ENCODE results near the gene BMS1. TPM values are rescaled to one million over a fixed set of nuclear protein-coding genes. Genes with fewer than 3 reads are reported as not detected.
"Not testable (repeated sequence)": the region's sequence is repeated elsewhere in the genome, so short reads cannot be mapped to it uniquely, and the experiment has no call there.

Gene BMS1
- total and polyA plus RNA-seq, 2 of the 4 experiments (the other 2 are of a cell fraction) = 7.5 to 22.9 TPM

DNA sequence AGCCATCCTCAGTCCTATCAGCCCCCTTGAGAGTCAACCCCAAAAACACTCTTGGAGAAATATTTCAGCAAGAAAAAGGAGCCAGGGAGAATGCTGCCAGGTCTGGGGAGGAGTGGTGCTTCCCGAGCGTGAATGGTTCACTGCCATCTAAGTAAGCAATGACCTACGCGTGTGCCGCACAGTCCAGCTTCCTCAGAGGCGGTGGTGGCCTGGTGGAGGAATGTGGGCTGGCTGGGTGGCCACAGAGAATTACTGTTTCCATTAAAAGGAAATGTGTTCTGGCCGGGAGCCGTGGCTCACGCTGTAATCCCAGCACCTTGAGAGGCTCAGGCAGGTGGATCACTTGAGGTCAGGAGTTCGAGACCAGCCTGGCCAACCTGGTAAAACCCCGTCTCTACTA is 77.4 kb downstream of the BMS1 start:
- H2AK9ac ChIP-seq (replicated peaks; ENCODE audit: low read depth, low read length, poor library complexity); H3K4me2 ChIP-seq (ENCODE audit: low read depth, low read length); H3K9me3 ChIP-seq (ENCODE audit: control insufficient read depth, insufficient read depth, low read length); H3K27ac ChIP-seq (ENCODE audit: insufficient read depth, low read length); H2BK5ac ChIP-seq (ENCODE audit: low read depth, low read length, poor library complexity, severe bottlenecking); H2BK15ac ChIP-seq (ENCODE audit: low read depth, low read length); H3K9ac ChIP-seq (ENCODE audit: low read depth, low read length); ATAC-seq (ENCODE audit: low read depth); H3K14ac ChIP-seq (replicated peaks; ENCODE audit: low read depth, low read length); dilution Hi-C loops (cut with HindIII; ENCODE audit: low sequenced_read_pairs, unreplicated experiment); H2BK20ac ChIP-seq (ENCODE audit: low read depth, low read length); H3K79me1 ChIP-seq (ENCODE audit: low read depth in 1 of 2, low read length in 2 of 2); DNase-seq; CTCF ChIA-PET; H4K5ac ChIP-seq (ENCODE audit: low read depth, low read length); H2AK5ac ChIP-seq (ENCODE audit: low read depth, low read length); H3K4me3 ChIP-seq (ENCODE audit: insufficient read depth, low read depth, low read length); H2AFZ ChIP-seq (replicated peaks; ENCODE audit: low read length, poor library complexity); H3K9me1 ChIP-seq (ENCODE audit: insufficient read depth, low read length); H3K4me1 ChIP-seq (ENCODE audit: control insufficient read depth, insufficient read depth, low read length); H4K8ac ChIP-seq (ENCODE audit: low read depth in 2 of 2, low read length in 2 of 2); H3K18ac ChIP-seq (ENCODE audit: low read depth, low read length); H3K23ac ChIP-seq (ENCODE audit: low read depth, low read length); H4K91ac ChIP-seq (ENCODE audit: insufficient read depth, low read depth, low read length); H3K36me3 ChIP-seq (ENCODE audit: control insufficient read depth, insufficient read depth, low read length); in situ Hi-C loops (cut with MboI; ENCODE audit: low sequenced_read_pairs); H3K4ac ChIP-seq (ENCODE audit: low read depth, low read length); POLR2A ChIA-PET (ENCODE audit: unreplicated experiment); H4K20me1 ChIP-seq (ENCODE audit: insufficient read depth, low read length); BruUV-seq (replicated peaks); H3K56ac ChIP-seq (ENCODE audit: extremely low read depth, insufficient read depth, low read length); H2BK120ac ChIP-seq (ENCODE audit: low read depth, low read length): not testable (repeated sequence)
- H3K27me3 ChIP-seq (ENCODE audit: control insufficient read depth, insufficient read depth, low read length) = peaks cover 18% of the 10 kb centered on the region
- WGBS, 2 experiments (ENCODE audit: extremely low coverage in 2 of 2, insufficient read length in 1 of 2) = 93% methylated on average over 3 of the region's 11 CpGs; no CpG with 5 or more reads in 1 of the 2 experiments
- intact Hi-C loops (cut with micrococcal nuclease) = loop anchor here (10.0 kb wide), 1 partner anchor 685 kb away; no protein-coding TSS in a partner anchor

DNA sequence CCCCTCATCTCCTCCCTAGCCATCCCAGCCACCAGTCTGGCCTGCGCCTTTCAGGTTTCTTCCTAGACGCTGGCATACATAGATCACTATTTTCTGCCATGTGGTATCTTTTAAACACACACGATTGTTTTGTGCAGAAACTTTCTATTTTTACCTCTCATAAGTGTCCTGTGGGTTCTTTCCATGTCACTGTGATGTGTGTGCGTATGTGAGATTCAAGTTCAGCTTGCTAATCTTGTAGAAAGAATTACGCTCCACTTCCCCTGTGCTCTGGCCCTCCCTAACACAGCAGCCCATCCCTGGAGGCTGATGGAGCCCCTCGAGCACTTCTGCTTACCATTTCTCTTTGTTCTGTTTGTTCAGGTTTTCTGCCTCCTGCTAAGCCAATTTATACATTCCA is 80.2 kb downstream of the BMS1 start:
- dilution Hi-C loops (cut with HindIII; ENCODE audit: low sequenced_read_pairs, unreplicated experiment); H2BK5ac ChIP-seq (ENCODE audit: low read depth, low read length, poor library complexity, severe bottlenecking); H3K4ac ChIP-seq (ENCODE audit: low read depth, low read length); ATAC-seq (ENCODE audit: low read depth); in situ Hi-C loops (cut with MboI; ENCODE audit: low sequenced_read_pairs); DNase-seq; H3K27ac ChIP-seq (ENCODE audit: insufficient read depth, low read length); H3K4me1 ChIP-seq (ENCODE audit: control insufficient read depth, insufficient read depth, low read length); H3K18ac ChIP-seq (ENCODE audit: low read depth, low read length); H3K23ac ChIP-seq (ENCODE audit: low read depth, low read length); H2BK20ac ChIP-seq (ENCODE audit: low read depth, low read length); POLR2A ChIA-PET (ENCODE audit: unreplicated experiment); H3K4me2 ChIP-seq (ENCODE audit: low read depth, low read length); H3K14ac ChIP-seq (replicated peaks; ENCODE audit: low read depth, low read length); H3K4me3 ChIP-seq (ENCODE audit: insufficient read depth, low read depth, low read length); H2BK120ac ChIP-seq (ENCODE audit: low read depth, low read length); H4K8ac ChIP-seq (ENCODE audit: low read depth in 2 of 2, low read length in 2 of 2); H3K9me3 ChIP-seq (ENCODE audit: control insufficient read depth, insufficient read depth, low read length); H4K91ac ChIP-seq (ENCODE audit: insufficient read depth, low read depth, low read length); H3K9me1 ChIP-seq (ENCODE audit: insufficient read depth, low read length); CTCF ChIA-PET; H4K20me1 ChIP-seq (ENCODE audit: insufficient read depth, low read length); H3K56ac ChIP-seq (ENCODE audit: extremely low read depth, insufficient read depth, low read length); H2AK9ac ChIP-seq (replicated peaks; ENCODE audit: low read depth, low read length, poor library complexity); H2BK15ac ChIP-seq (ENCODE audit: low read depth, low read length); H2AK5ac ChIP-seq (ENCODE audit: low read depth, low read length); H2AFZ ChIP-seq (replicated peaks; ENCODE audit: low read length, poor library complexity); H3K36me3 ChIP-seq (ENCODE audit: control insufficient read depth, insufficient read depth, low read length); H3K9ac ChIP-seq (ENCODE audit: low read depth, low read length); H3K79me1 ChIP-seq (ENCODE audit: low read depth in 1 of 2, low read length in 2 of 2); BruUV-seq (replicated peaks); H4K5ac ChIP-seq (ENCODE audit: low read depth, low read length): not testable (repeated sequence)
- 83% methylated on average over 2 of the region's 6 CpGs; no CpG with 5 or more reads in 1 of the 2 experiments for WGBS, 2 experiments (ENCODE audit: extremely low coverage in 2 of 2, insufficient read length in 1 of 2)
- peaks cover 28% of the 10 kb centered on the region for H3K27me3 ChIP-seq (ENCODE audit: control insufficient read depth, insufficient read depth, low read length)
- intact Hi-C loops (cut with micrococcal nuclease) = loop anchor here (10.0 kb wide), 1 partner anchor 688 kb away; no protein-coding TSS in a partner anchor

Measured in IMR-90 (cell line).